Loucy (cell line): ENCODE data around the gene CDH22.

Experiments
- H2AFZ ChIP-seq: fragments of 200-600 bp; sonication (generic); 2 replicates; pipeline ENCODE4 v1.6.0; 2016; ENCODE audit warnings: antibody characterized with exemption, mild to moderate bottlenecking, low read length, moderate library complexity
- H3F3A ChIP-seq: fragments of 200-600 bp; 2 replicates; pipeline ENCODE4 v1.6.0; 2016; ENCODE audit warnings: antibody characterized with exemption, low read depth, mild to moderate bottlenecking
- H3K27me3 ChIP-seq: fragments of 200-600 bp; sonication (generic); 2 replicates; pipeline ENCODE4 v1.6.1; 2014; ENCODE audit warnings: low read length, mild to moderate bottlenecking; ENCODE audit not compliant: insufficient read depth, poor library complexity, severe bottlenecking
- H3K36me3 ChIP-seq: fragments of 200-600 bp; sonication (generic); 2 replicates; pipeline ENCODE4 v1.6.1; 2016; ENCODE audit warnings: low read length; ENCODE audit not compliant: insufficient read depth
- H3K4me1 ChIP-seq: fragments of 200-600 bp; sonication (generic); 2 replicates; pipeline ENCODE4 v1.5.1; 2014; ENCODE audit warnings: low read length, mild to moderate bottlenecking; ENCODE audit not compliant: insufficient read depth, poor library complexity, severe bottlenecking
- H3K4me2 ChIP-seq: fragments of 200-600 bp; sonication (generic); 2 replicates; pipeline ENCODE4 v1.6.0; 2014; ENCODE audit warnings: antibody characterized with exemption, low read length, low read depth, mild to moderate bottlenecking; ENCODE audit not compliant: poor library complexity, severe bottlenecking
- H3K4me3 ChIP-seq: fragments of 200-600 bp; sonication (generic); 2 replicates; pipeline ENCODE4 v1.5.1; 2014; ENCODE audit warnings: low read length, mild to moderate bottlenecking, mixed read lengths; ENCODE audit not compliant: poor library complexity, severe bottlenecking
- H3K79me2 ChIP-seq: fragments of 200-600 bp; sonication (generic); 2 replicates; pipeline ENCODE4 v1.6.1; 2014; ENCODE audit warnings: low read length; ENCODE audit not compliant: insufficient read depth
- H3K9ac ChIP-seq: fragments of 200-600 bp; sonication (generic); 2 replicates; pipeline ENCODE4 v1.6.0; 2014; ENCODE audit warnings: mild to moderate bottlenecking, low read depth, low read length, moderate library complexity; ENCODE audit not compliant: poor library complexity, severe bottlenecking
- H3K9me2 ChIP-seq: fragments of 200-600 bp; sonication (generic); replicated peaks from 2 replicates; pipeline ENCODE4 v1.6.1; 2016; ENCODE audit warnings: low read depth, low read length, mixed read lengths
- H3K9me3 ChIP-seq: fragments of 200-600 bp; sonication (generic); 2 replicates; pipeline ENCODE4 v1.6.1; 2014; ENCODE audit warnings: mild to moderate bottlenecking, antibody characterized with exemption, low read length, low read depth; ENCODE audit not compliant: insufficient read depth
- H4K20me1 ChIP-seq: fragments of 200-600 bp; sonication (generic); 2 replicates; pipeline ENCODE4 v1.6.0; 2014; ENCODE audit warnings: antibody characterized with exemption, low read length, mild to moderate bottlenecking; ENCODE audit not compliant: insufficient read depth, poor library complexity, severe bottlenecking
- CTCF ChIP-seq: fragments of 200-600 bp; sonication (generic); conservative IDR thresholded peaks from 2 replicates; pipeline ENCODE4 v1.5.1; 2014; ENCODE audit warnings: mild to moderate bottlenecking, antibody characterized with exemption, low read length
- EZH2phosphoT487 ChIP-seq: fragments of 200-600 bp; IDR thresholded peaks from 2 replicates; pipeline ENCODE4 v1.6.1; 2018; ENCODE audit warnings: antibody characterized with exemption, mild to moderate bottlenecking, moderate library complexity, borderline replicate concordance

Gene CDH22

GRCh38 chr20:46216770-46217464 lies 91.4 kb downstream of the CDH22 start:
- H3K27me3 ChIP-seq, result no peaks in the 10 kb centered on the region
- H3K4me3 ChIP-seq, result no peak overlapping the region
- H3K4me2 ChIP-seq, result no peak overlapping the region
- H3K4me1 ChIP-seq, result no peaks in the 10 kb centered on the region
- no peaks in the 10 kb centered on the region for H3F3A ChIP-seq
- TF ChIP-seq EZH2phosphoT487 (no peak), CTCF (no peak)
- H3K36me3 ChIP-seq, result no peaks in the 10 kb centered on the region
- H3K79me2 ChIP-seq, result no peaks in the 10 kb centered on the region
- H2AFZ ChIP-seq, result no peak overlapping the region
- H3K9me2 ChIP-seq, result no peaks in the 10 kb centered on the region
- H3K9me3 ChIP-seq, result no peaks in the 10 kb centered on the region
- no peaks in the 10 kb centered on the region for H4K20me1 ChIP-seq
- H3K9ac ChIP-seq, result no peak overlapping the region

- TF ChIP-seq EZH2phosphoT487 (no peak), CTCF (no peak)
- Histone ChIP-seq H3K79me2 (no peaks in the 10 kb centered on the region), H3K9me3 (no peaks in the 10 kb centered on the region), H4K20me1 (no peaks in the 10 kb centered on the region), H3F3A (no peaks in the 10 kb centered on the region), H3K4me1 (no peaks in the 10 kb centered on the region), H3K4me2 (no peak overlapping the region), H3K27me3 (no peaks in the 10 kb centered on the region), H2AFZ (no peak overlapping the region), H3K9me2 (no peaks in the 10 kb centered on the region), H3K4me3 (no peak overlapping the region), H3K9ac (no peak overlapping the region), H3K36me3 (no peaks in the 10 kb centered on the region)
Measured at GRCh38 chr20:46215913-46216707, 92.2 kb downstream of the CDH22 start.

GRCh38 chr20:46214824-46215488 lies 93.3 kb downstream of the CDH22 start:
- Histone ChIP-seq H2AFZ (no peak overlapping the region), H3K36me3 (no peaks in the 10 kb centered on the region), H4K20me1 (no peaks in the 10 kb centered on the region), H3K4me2 (no peak overlapping the region), H3K9me2 (no peaks in the 10 kb centered on the region), H3K9me3 (no peaks in the 10 kb centered on the region), H3K79me2 (no peaks in the 10 kb centered on the region), H3F3A (no peaks in the 10 kb centered on the region), H3K4me1 (no peaks in the 10 kb centered on the region), H3K27me3 (no peaks in the 10 kb centered on the region), H3K4me3 (no peak overlapping the region), H3K9ac (no peak overlapping the region)
- no peak for TF ChIP-seq CTCF
- no peak for TF ChIP-seq EZH2phosphoT487
